Breast epithelium (tissue), 3 donors: ENCODE measurements around the gene EDA.

Source experiments
- CTCF ChIP-seq, 3 donors: fragments of 450-650 bp; IDR thresholded peaks; one replicate each; pipeline ENCODE4 v1.5.1; 2016 to 2017; ENCODE audit warnings: antibody characterized with exemption in 3 of 3, mild to moderate bottlenecking in 3 of 3, moderate library complexity in 3 of 3
- POLR2A ChIP-seq: fragments of 450-650 bp; IDR thresholded peaks from one replicate; pipeline ENCODE4 v1.6.1; 2016; ENCODE audit warnings: antibody characterized with exemption, mild to moderate bottlenecking, moderate library complexity

DNA sequence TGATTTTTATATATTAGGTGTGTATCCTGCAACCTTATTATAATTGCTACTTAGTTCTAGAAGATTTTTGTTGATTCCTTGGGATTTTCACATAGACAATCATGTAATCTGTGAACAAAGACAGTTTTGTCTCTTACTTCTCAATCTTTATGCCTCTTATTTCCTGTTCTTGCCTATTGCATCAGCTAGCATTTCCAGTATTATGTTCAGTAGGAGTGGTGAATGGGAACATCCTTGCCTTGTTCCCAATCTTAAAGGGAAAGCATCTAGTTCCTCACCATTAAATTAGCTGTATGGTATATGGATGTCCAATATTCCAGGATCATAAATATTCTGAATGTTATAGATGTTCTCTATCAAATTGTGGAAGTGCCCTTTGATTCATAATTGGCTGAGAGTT lies 392.0 kb downstream of the EDA start:
- no peak for TF ChIP-seq POLR2A
- no peak for TF ChIP-seq CTCF (IDR thresholded peaks at IDR 0.05)
